Vagina (tissue), 2 donors: ENCODE results near the gene GDAP2. TPM values are rescaled to one million over a fixed set of nuclear protein-coding genes. Genes with fewer than 3 reads are reported as not detected.

Experiments
- DNase-seq, 2 donors: peaks; one replicate each; pipeline ENCODE4 v3.0.0-alpha.2; 2017; ENCODE audit errors: extremely low spot score in 2 of 2
- H3K27ac ChIP-seq: fragments of 200-600 bp; sonication (generic); one replicate; pipeline ENCODE4 v1.5.1; 2019
- H3K27me3 ChIP-seq: fragments of 200-600 bp; sonication (generic); one replicate; pipeline ENCODE4 v1.5.1; 2019
- H3K36me3 ChIP-seq, 2 donors: fragments of 200-600 bp; sonication (generic); one replicate each; pipeline ENCODE4 v1.5.1; 2017 to 2019
- H3K4me1 ChIP-seq: fragments of 200-600 bp; sonication (generic); one replicate; pipeline ENCODE4 v1.5.1; 2019
- H3K4me3 ChIP-seq, 2 donors: fragments of 200-600 bp; sonication (generic); 1 replicate in 1 of 2; 2 replicates in 1 of 2; pipeline ENCODE4 v1.5.1; 2016 to 2019
- H3K9me3 ChIP-seq: fragments of 200-600 bp; sonication (generic); one replicate; pipeline ENCODE4 v1.5.1; 2019
- POLR2A ChIP-seq, 2 donors: fragments of 450-650 bp; IDR thresholded peaks; one replicate each; pipeline ENCODE4 v1.6.1; 2017; ENCODE audit warnings: antibody characterized with exemption in 2 of 2, mild to moderate bottlenecking in 2 of 2, moderate library complexity in 2 of 2
- POLR2AphosphoS5 ChIP-seq, 2 donors: sonication (generic); formaldehyde crosslinking; IDR thresholded peaks; one replicate each; pipeline ENCODE4 v1.9.0; 2017; ENCODE audit warnings: antibody characterized with exemption in 2 of 2, mild to moderate bottlenecking in 2 of 2, low read depth in 1 of 2; ENCODE audit not compliant: insufficient read depth in 1 of 2
- intact Hi-C: fragments of 100-400 bp; cut with DNase I; formaldehyde crosslinking; loops from one replicate; pipeline ENCODE4 v1.15.1; 2023
- total RNA-seq: library from RNA; depleted of rRNA; stranded (reverse); fragments of >200 nt; gene quantifications from one replicate; pipeline ENCODE4 v1.2.3, GENCODE V29; 2016
- TF ChIP-seq, protein P1 (sequence below), 3 experiments: fragments of 450-650 bp in 2 of 3; fragments of 200-600 bp in 1 of 3; sonication (generic) in 1 of 3; IDR thresholded peaks; one replicate each; pipeline ENCODE4 v1.5.1; 2017 to 2019; ENCODE audit warnings: antibody characterized with exemption in 3 of 3, mild to moderate bottlenecking in 2 of 3, moderate library complexity in 2 of 3

Gene GDAP2
- total RNA-seq, 1 donor from 2014 or later: 24.1 TPM

DNA sequence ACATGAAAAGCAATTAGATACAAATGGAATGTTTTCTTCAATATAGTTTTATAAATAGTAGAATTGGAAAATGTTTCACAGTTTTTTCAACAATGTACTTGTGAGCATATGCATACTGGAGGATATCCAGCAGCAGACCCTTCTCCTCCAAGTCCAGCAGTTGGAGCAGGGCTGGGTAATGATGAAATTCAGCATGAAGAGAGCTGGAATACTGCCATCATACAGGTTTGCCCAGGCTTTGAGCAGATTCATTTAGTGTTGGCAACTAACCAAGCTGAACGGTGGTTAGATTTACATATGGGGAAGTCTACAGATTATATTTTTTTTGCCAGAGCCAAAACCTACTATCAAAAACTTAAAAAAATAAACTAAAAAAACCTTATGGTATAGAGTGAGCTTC lies 38.5 kb upstream of the GDAP2 start:
- TF ChIP-seq, protein P1, sequence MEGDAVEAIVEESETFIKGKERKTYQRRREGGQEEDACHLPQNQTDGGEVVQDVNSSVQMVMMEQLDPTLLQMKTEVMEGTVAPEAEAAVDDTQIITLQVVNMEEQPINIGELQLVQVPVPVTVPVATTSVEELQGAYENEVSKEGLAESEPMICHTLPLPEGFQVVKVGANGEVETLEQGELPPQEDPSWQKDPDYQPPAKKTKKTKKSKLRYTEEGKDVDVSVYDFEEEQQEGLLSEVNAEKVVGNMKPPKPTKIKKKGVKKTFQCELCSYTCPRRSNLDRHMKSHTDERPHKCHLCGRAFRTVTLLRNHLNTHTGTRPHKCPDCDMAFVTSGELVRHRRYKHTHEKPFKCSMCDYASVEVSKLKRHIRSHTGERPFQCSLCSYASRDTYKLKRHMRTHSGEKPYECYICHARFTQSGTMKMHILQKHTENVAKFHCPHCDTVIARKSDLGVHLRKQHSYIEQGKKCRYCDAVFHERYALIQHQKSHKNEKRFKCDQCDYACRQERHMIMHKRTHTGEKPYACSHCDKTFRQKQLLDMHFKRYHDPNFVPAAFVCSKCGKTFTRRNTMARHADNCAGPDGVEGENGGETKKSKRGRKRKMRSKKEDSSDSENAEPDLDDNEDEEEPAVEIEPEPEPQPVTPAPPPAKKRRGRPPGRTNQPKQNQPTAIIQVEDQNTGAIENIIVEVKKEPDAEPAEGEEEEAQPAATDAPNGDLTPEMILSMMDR (IDR thresholded peaks at IDR 0.05): no peak
- no peak for TF ChIP-seq POLR2AphosphoS5 (IDR thresholded peaks at IDR 0.05; ENCODE audit: insufficient read depth in 1 of 2, low read depth in 1 of 2)
- no peak for TF ChIP-seq POLR2A (IDR thresholded peaks at IDR 0.05)
- Histone ChIP-seq H3K27ac (no peak overlapping the region), H3K4me3 (no peak overlapping the region), H3K27me3 (no peaks in the 10 kb centered on the region), H3K4me1 (no peaks in the 10 kb centered on the region), H3K9me3 (no peaks in the 10 kb centered on the region), H3K36me3 (no peaks in the 10 kb centered on the region)
- intact Hi-C loops: no loop called here
- DNase-seq: no peak

- TF ChIP-seq, protein P1 (IDR thresholded peaks at IDR 0.05): no peak
- TF ChIP-seq POLR2AphosphoS5 (IDR thresholded peaks at IDR 0.05; ENCODE audit: insufficient read depth in 1 of 2, low read depth in 1 of 2) (no peak), POLR2A (IDR thresholded peaks at IDR 0.05) (no peak)
- Histone ChIP-seq H3K27ac (no peak overlapping the region), H3K36me3 (no peaks in the 10 kb centered on the region)
These were observed 38.1 kb upstream of the GDAP2 start for GRCh38 chr1:117967477-117967876.

DNA sequence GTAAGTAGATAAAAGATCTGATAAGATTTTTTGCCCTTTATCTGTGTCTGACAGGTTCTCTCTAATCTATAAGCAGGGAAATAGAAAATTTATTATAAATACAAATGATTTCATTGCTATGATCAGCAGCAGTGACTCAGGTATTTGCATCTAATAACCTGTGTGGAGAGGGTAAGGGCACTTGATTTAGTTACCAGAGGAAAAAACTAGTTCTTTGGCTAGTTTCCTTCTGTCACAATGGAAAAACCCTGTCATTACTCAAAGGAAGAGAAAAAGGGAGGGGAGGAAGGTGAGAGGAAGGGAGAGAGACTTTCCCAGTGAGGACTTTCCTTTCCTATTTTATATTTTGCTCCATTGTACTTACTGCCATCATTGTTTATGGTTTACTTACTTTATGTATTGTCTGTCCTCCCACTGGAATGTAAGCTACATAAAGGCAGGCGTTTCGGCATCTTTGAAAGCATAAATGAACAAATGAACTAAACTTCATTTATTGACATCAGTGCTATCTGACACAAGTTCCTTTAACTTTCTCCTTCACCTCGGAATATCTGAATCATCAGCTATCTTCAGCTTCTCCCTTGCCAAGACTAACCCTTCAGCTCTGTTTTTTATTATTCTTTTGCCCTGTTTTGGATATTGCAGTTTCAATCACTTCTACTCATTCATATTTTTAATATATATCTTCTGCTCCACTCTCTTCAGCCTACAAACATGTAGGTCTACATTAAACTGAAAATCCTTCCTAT lies 35.0 kb upstream of the GDAP2 start:
- no peak for TF ChIP-seq POLR2AphosphoS5 (IDR thresholded peaks at IDR 0.05; ENCODE audit: insufficient read depth in 1 of 2, low read depth in 1 of 2)
- TF ChIP-seq, protein P1 (IDR thresholded peaks at IDR 0.05): no peak
- TF ChIP-seq POLR2A (IDR thresholded peaks at IDR 0.05): no peak
- Histone ChIP-seq H3K27ac (no peak overlapping the region), H3K9me3 (no peaks in the 10 kb centered on the region), H3K27me3 (no peaks in the 10 kb centered on the region), H3K36me3 (no peaks in the 10 kb centered on the region), H3K4me1 (no peaks in the 10 kb centered on the region), H3K4me3 (no peak overlapping the region)
- intact Hi-C loops: no loop called here
- DNase-seq: no peak

More at GRCh38 chr1:117967477-117967876, 38.1 kb upstream of the GDAP2 start:
- no peaks in the 10 kb centered on the region for H3K9me3 ChIP-seq
- no peak overlapping the region for H3K4me3 ChIP-seq
- intact Hi-C loops: no loop called here
- H3K27me3 ChIP-seq: no peaks in the 10 kb centered on the region
- no peak for DNase-seq
- no peaks in the 10 kb centered on the region for H3K4me1 ChIP-seq

DNA sequence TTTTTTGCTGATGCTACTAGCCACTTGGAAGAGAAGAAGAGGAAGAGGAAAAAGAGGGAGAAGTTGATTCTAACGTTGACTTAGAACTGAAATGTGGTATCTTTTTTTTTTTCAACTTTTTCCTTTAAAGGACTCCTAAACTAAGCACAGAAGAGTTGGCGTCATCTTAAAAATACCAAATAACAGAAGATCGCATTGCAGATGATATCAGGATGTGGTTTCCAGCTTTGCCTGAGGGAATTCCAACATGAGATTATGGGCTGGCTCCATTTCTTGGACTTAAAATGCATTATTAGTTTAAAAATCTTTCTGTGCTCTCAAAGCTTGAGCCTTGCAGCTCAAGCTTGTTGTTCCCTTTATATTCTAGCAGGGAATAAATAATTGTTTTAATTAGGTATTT lies 29.9 kb upstream of the GDAP2 start:
- Histone ChIP-seq H3K4me3 (no peak overlapping the region), H3K27me3 (no peaks in the 10 kb centered on the region), H3K4me1 (no peaks in the 10 kb centered on the region), H3K27ac (no peak overlapping the region), H3K36me3 (peaks cover 0 to 31% of the 10 kb centered on the region in 2 donors), H3K9me3 (no peaks in the 10 kb centered on the region)
- no peak for DNase-seq
- intact Hi-C loops: no loop called here
- no peak for TF ChIP-seq POLR2A (IDR thresholded peaks at IDR 0.05)
- TF ChIP-seq, protein P1 (IDR thresholded peaks at IDR 0.05): no peak
- no peak for TF ChIP-seq POLR2AphosphoS5 (IDR thresholded peaks at IDR 0.05; ENCODE audit: insufficient read depth in 1 of 2, low read depth in 1 of 2)

GRCh38 chr1:117952386-117952785 lies 23.0 kb upstream of the GDAP2 start:
- Histone ChIP-seq H3K4me3 (no peak overlapping the region), H3K27me3 (no peaks in the 10 kb centered on the region), H3K36me3 (peaks cover 0 to 79% of the 10 kb centered on the region in 2 donors), H3K4me1 (no peaks in the 10 kb centered on the region), H3K27ac (no peak overlapping the region), H3K9me3 (no peaks in the 10 kb centered on the region)
- intact Hi-C loops: no loop called here
- DNase-seq: no peak
- TF ChIP-seq POLR2AphosphoS5 (IDR thresholded peaks at IDR 0.05; ENCODE audit: insufficient read depth in 1 of 2, low read depth in 1 of 2): no peak
- TF ChIP-seq, protein P1 (IDR thresholded peaks at IDR 0.05): no peak
- no peak for TF ChIP-seq POLR2A (IDR thresholded peaks at IDR 0.05)
